HG02642 (cell line): ENCODE measurements around the gene SMCHD1.
"Not testable (repeated sequence)": the region's sequence is repeated elsewhere in the genome, so short reads cannot be mapped to it uniquely, and the experiment has no call there.

Source experiments
- ATAC-seq: cut with Tn5 transposase; IDR thresholded peaks from one replicate; pipeline ENCODE4 v1.9.1; 2021; ENCODE audit warnings: mild to moderate bottlenecking; ENCODE audit not compliant: unreplicated experiment, poor library complexity

The SMCHD1 gene

DNA sequence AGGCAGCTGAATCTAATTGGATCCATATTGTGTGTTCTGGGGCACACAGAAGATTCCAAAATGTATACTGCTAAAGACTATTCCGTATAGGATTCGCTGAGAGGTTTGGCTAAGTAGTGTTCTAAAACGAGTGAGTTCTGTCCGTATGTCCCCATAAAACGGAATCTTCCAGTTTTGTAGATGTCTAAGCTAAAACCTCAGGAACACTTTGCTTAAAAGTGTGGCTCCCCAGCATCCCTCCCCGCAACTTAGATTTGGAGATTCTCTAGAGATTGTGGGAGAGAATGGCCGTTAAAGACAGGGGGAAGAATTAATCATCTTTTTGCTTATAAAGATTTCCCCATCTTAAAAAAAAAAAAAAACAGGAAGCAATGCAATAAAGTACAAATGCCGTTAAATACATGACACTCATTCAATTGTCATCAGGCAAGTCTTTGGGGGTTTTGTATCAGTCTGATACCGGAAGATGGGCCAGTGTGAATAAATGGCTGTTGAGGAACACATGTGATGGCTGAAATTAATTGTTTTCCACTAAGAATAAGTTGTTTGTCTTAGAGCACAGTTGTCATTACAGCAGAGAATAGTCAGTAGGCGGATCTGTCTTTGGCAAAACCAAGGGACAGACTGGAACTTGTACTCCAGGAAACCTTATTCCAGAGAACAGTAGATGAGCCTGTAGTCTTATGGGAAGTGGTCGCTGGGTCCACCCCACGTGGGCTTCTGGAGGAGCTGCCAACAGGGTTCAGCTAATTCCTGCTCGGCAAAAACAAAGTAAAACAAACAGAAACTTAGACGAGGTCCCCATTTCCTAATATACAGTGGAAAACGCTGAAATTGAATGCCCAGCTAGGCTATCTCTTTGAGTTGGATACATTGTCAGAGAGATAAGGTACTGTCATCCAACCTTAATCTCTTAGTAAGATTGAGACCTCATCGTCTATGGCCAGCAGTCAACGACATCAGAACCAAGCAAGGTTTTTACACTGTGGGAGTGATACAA, 193.0 kb downstream of the SMCHD1 start:
- no peak for ATAC-seq

DNA sequence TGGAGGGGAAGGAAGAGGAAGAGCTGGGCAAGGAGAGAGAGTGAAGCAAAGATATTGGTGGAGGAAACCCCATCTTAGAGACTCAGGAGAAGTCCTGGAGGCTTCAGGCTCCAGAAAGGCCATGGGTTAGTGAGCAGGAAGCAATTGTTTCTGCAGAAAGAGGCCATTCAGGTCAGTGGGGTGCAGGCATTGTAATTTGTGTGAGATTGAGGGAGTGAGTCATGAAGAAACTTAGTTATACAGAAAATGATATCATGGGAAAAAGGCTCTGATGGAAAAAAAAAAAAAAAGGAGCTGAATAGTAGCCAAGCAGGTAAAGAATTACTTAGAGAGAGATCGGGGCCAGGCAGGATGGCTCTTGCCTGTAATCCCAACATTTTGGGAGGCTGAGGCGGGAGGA, 195.3 kb downstream of the SMCHD1 start:
- no peak for ATAC-seq

DNA sequence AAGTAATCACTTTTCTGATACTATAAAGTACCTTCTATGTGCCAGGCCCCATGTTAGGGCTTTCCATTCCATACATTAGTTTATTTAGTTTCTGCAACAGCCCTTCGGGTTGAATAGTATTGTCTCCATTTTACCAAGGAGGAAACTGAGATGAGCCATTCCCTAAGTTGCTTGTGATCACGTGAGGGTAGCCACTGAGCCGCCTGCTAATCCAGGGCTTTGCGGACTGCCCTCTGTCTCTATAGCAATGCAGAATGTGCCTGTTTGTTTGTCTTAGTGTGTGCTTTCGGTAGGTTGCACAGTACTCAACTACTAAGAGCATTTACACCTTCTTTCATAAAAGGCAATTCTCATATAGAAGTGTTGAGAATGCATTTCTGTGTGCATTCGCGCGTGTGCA, 196.2 kb downstream of the SMCHD1 start:
- no peak for ATAC-seq

DNA sequence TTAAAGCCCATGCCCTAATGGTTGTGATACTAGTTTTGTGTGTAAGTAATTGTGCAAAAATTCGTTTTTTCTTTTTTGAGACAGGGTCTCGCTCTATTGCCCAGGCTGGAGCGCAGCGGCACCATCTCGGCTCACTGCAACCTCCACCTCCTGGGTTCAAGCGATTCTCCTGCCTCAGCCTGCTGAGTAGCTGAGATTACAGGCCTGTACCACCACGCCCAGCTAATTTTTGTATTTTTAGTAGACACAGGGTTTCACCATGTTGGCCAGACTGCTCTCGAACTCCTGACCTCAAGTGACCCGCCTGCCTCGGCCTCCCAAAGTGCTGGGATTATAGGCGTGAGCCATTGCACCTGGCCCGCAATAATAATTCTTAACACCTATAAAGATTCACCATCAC, 196.9 kb downstream of the SMCHD1 start:
- ATAC-seq, result not testable (repeated sequence)

DNA sequence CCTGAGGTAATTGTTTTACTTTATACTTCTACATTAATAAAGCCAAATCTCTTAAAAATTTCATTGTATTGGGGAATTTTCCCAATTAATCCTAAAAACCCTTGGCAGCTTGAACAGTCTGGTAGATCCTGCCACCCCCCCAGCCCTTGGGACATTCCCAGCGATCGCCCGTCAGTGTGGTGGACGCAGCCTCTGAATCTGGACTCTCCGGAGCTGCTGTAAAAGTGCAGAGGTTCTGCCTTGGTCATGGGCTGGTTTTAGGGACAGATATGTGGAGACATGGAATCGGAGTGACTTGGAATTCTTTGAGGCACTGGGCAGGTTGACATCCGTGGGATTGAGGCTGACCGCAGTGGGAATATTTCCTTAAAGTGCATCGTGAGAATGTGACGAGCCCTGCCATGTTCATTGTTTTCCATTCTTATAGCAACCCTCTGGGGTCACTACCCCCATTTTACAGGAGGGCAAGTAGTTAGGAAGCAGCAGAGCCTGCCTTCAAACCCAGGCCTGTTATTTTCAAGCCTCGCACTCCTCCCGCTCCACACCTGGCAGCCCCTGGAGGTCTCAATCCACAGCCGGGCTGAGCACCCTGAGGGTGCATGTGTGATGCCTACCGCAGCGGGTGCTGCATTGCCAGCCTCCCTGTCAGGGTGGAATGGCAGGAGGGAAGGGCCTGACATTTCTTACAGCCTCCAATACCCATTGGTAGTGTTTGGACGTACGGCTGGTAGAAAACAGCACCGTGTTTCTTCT, 197.8 kb downstream of the SMCHD1 start:
- ATAC-seq, result no peak

DNA sequence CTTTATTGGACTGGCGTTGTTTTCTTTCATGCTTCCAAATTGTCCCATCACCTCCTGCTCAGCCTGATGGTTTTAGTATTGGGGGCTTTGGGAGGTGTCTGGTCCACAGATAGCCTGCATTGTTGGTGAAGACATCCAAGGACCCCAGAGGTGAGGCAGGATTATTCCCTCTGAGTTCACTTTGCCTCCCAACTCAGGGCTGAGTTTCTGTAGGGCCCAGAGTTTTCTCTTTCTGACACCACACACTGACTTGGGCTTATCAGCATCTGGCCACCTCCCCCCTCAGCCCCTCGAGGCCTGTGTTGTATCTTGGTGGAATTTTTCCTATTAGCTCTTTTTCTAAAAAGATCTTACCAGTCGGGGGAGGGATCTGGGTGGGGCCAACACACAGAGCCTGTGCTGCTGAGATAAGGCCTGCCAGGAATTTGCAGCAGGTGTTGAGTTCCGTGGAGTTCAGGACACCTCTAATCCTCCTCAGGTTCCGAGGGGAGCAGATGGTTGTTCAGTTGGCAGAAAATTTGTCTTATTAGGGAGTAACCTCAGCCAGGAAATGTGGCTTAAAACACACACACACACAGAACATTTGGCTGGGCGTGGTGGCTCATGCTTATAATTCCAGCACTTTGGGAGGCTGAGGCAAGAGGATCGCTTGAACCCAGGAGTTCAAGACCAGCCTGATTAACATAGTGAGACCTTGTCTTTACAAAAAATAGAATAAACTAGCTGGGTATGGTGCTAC, 198.6 kb downstream of the SMCHD1 start:
- ATAC-seq, result no peak
